ENCODE results near the gene CAGE1. TPM values are rescaled to one million over a fixed set of nuclear protein-coding genes. Genes with fewer than 3 reads are reported as not detected.

CAGE1 gene
- total RNA-seq, 1 donor from 2014 or later: not detected

DNA sequence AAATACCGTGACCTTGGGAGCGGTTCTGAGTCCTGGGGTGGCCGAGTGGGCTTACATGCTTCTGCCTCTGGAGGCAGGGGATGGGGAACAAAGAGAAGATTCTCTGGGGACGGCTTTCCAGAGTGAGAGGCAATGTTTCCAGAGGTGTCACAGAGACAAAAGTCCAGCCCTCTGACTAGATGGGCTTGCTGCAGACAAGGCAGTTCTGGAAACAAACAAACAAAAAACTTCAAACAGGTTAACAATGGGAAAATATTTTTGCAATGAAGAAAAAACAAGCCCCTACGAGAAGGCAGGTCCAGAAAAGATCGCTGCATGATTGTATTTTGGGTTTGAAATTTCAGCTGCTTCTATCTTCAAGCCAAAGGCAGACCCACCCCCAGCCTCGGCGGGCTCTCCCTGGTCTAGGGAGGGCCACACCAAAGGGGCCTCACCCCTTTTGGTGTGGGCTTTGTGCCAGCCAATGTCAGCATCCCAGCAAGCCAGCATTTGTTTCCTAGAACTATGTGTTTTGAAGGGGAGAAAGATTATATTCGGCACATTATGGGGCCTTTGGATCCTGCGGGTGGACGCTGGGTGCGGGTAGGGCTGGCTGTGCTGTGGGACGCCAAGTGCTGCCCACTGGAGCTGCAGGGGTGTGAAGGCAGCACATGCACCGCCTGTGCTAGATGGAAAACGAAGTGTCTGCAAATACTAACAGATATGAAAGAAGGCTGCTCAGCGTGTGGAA is 43.0 kb upstream of the CAGE1 start:
- TF ChIP-seq CTCF (IDR thresholded peaks at IDR 0.05; ENCODE audit: insufficient read depth, low read length, poor library complexity, severe bottlenecking): no peak
- DNase-seq (ENCODE audit: low read depth): no peak
- Histone ChIP-seq H3K27me3 (ENCODE audit: control insufficient read depth, insufficient read depth, low read length) (no peaks in the 10 kb centered on the region), H3K4me3 (ENCODE audit: low read depth, low read length) (no peak overlapping the region), H3K36me3 (ENCODE audit: control insufficient read depth, insufficient read depth, low read length) (no peaks in the 10 kb centered on the region)

DNA sequence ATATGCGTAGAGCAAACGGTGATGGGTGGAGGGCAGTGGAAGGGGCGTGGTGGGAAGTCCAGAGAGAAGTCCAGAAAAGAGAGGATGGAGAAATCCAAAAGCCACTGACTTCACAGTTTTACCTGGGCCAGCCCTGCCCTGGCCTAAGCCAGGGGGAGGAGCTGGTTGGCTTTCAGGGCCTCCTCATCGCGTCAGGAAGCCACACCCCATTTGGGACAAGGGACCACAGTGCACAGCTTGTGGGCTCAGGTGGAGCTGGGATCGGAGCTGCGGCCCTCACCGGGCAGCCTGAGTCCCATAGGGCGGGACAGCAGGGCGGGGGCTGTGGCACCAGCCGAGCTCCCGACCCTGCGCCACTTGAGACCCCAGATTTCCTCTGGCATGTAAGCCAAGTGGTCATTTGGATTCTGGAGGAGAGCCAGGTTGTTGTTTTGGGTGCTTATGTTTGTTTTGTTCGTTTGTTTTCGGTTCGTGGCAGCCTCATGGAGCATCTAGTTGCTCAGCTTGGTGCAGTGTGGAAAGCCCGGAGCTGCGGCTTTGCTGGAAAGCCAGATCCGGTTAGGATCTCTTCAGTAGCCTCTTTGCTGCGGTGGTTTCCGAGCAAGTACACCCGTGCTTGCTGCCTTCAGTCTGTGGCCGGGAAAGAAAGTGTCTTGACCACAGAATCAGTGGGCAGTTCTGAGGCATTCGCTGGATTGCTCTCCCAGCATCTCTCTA is 42.3 kb upstream of the CAGE1 start:
- Histone ChIP-seq H3K27me3 (ENCODE audit: control insufficient read depth, insufficient read depth, low read length) (no peaks in the 10 kb centered on the region), H3K4me3 (ENCODE audit: low read depth, low read length) (no peak overlapping the region), H3K36me3 (ENCODE audit: control insufficient read depth, insufficient read depth, low read length) (no peaks in the 10 kb centered on the region)
- no peak for DNase-seq (ENCODE audit: low read depth)
- TF ChIP-seq CTCF (IDR thresholded peaks at IDR 0.05; ENCODE audit: insufficient read depth, low read length, poor library complexity, severe bottlenecking): no peak

- no peak for DNase-seq (ENCODE audit: low read depth)
- Histone ChIP-seq H3K27me3 (ENCODE audit: control insufficient read depth, insufficient read depth, low read length) (no peaks in the 10 kb centered on the region), H3K36me3 (ENCODE audit: control insufficient read depth, insufficient read depth, low read length) (no peaks in the 10 kb centered on the region), H3K4me3 (ENCODE audit: low read depth, low read length) (no peak overlapping the region)
- TF ChIP-seq CTCF (IDR thresholded peaks at IDR 0.05; ENCODE audit: insufficient read depth, low read length, poor library complexity, severe bottlenecking): no peak
Observed at GRCh38 chr6:7431313-7431673, 41.8 kb upstream of the CAGE1 start.

GRCh38 chr6:7426447-7427169 is 37.1 kb upstream of the CAGE1 start:
- Histone ChIP-seq H3K36me3 (ENCODE audit: control insufficient read depth, insufficient read depth, low read length) (no peaks in the 10 kb centered on the region), H3K27me3 (ENCODE audit: control insufficient read depth, insufficient read depth, low read length) (no peaks in the 10 kb centered on the region), H3K4me3 (ENCODE audit: low read depth, low read length) (no peak overlapping the region)
- no peak for TF ChIP-seq CTCF (IDR thresholded peaks at IDR 0.05; ENCODE audit: insufficient read depth, low read length, poor library complexity, severe bottlenecking)
- no peak for DNase-seq (ENCODE audit: low read depth)

GRCh38 chr6:7425808-7426190 is 36.3 kb upstream of the CAGE1 start:
- Histone ChIP-seq H3K36me3 (ENCODE audit: control insufficient read depth, insufficient read depth, low read length) (no peaks in the 10 kb centered on the region), H3K27me3 (ENCODE audit: control insufficient read depth, insufficient read depth, low read length) (no peaks in the 10 kb centered on the region), H3K4me3 (ENCODE audit: low read depth, low read length) (no peak overlapping the region)
- no peak for DNase-seq (ENCODE audit: low read depth)
- no peak for TF ChIP-seq CTCF (IDR thresholded peaks at IDR 0.05; ENCODE audit: insufficient read depth, low read length, poor library complexity, severe bottlenecking)
